ENCODE data around the gene MXD3.
"Not testable (repeated sequence)": the region's sequence is repeated elsewhere in the genome, so short reads cannot be mapped to it uniquely, and the experiment has no call there.

The MXD3 gene

DNA sequence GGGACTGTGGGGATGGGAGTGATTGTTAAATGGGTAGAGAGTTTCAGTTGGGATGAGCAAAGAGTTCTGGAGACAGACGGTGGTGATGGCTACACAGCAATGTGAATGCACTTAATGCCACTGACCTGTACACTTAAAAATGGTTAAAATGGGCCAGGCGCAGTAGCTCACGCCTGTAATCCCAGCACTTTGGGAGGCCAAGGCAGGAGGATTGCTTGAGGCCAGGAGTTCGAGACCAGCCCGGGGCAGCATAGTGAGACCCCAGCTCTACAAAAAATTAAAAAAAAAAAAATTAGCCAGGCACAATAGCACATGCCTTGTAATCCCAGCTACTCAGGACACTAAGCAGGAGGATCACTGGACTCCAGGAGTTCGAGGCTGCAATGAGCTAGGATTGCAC, 32.1 kb upstream of the MXD3 start:
- no peak for DNase-seq (ENCODE audit: low spot score)

- DNase-seq (ENCODE audit: low spot score) = not testable (repeated sequence)
Observed at GRCh38 chr5:177343000-177343399, 31.3 kb upstream of the MXD3 start.

DNA sequence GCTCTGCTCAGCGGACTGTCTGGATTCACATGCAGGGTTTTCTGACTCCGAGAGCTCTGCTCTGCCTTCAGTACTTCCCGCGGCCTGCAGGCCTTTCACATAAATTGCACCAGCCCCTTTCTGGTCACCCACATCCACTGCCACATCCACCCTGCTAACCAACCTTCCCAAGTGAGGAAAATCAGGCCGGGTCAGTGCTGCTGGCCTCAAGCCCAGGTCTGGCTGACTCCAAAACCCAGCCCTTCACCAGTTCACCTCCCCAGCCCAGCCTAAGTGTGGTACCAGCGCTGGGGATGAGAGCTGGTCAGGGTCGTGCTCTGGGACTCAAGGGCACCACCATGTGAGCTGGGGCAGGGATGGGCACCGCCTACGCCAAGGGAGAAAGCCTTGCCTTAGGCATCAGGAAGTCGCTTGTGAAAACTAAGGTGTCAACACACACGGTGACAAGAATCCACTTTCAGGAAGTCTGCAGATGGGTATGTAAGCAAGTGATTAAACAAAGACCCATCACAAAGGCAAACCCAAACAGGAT, 27.5 kb upstream of the MXD3 start:
- no peak for DNase-seq (ENCODE audit: low spot score)

- no peak for DNase-seq (ENCODE audit: low spot score)
Observed at GRCh38 chr5:177338251-177339106, 26.8 kb upstream of the MXD3 start.

- DNase-seq (ENCODE audit: low spot score) = no peak
Observed at GRCh38 chr5:177336603-177337494, 25.2 kb upstream of the MXD3 start.

DNA sequence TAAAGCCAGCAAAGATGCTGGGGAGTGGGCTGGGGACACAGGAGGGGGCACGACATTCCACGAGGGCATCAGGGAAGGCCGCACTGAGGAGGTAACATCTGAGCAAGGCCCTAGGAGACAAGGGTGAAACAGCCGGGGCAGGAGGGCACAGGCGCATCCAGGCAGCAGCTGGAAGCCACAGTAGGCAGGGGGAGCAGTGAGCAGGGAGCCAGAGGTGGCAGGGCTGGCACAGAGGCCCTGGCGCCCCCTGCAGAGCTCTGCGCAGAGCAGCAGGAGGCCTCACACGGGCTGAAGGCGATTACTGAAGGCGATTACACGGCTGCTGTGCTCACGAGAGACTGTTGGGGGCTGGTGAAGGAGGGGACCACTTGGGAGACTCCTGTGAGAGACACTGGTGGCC, 24.4 kb upstream of the MXD3 start:
- DNase-seq (ENCODE audit: low spot score) = no peak

- no peak for DNase-seq (ENCODE audit: low spot score)
Observed at GRCh38 chr5:177335701-177336065, 24.0 kb upstream of the MXD3 start.

GRCh38 chr5:177334781-177335700, 23.3 kb upstream of the MXD3 start:
- no peak for DNase-seq (ENCODE audit: low spot score)

DNA sequence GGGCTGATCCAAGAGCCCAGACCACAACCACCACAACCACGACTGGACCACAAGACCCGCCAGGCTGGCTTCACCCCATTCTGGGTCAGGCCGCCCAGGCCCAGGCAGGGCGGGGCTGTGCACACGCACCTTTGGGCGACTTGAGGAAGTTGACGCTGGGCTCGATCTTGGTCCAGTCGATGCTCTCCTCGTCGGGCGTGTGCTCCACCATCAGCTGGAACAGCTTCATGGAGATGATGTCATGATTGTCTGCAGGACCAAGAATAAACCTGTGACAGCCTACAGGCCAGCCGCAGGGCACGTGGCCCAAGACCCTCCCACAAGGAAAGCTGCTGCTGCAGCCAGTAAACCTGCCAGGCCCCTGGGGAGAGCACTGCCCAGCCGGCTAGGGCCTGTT, 22.5 kb upstream of the MXD3 start:
- DNase-seq (ENCODE audit: low spot score) = no peak

DNA sequence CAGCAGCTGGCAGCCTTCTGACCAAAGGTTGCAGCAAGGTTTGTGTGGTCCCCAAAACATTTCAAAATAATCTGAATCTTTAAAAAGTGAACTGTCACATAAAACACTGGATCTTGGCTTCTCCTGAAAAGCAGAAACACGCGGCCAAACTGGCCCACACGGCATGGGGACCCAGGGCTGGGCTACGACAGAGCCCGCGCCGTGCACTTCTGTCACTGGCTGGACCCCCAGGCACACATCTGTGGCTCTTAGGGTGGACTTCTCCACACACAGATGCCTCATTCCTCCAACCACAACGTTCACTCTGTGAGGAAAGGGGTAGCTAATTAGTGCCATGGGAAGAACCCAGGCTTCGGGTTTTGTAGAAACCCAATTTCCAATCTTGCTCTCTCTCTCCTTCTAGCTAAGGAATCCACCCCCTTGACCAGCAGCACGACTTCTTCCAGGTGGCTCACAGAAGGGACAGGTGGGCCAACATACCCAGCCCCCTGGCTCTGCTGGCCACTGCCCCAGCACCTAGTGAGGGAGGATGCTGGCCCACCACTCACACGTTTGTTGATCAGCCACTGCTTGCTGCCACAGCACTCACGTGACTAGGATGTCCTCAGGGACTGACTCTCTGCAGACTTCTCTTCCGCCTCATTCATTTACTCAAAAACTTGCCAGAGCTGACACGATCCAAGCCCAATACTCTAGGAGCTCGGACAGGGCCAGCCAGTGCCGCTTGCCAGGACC, 21.9 kb upstream of the MXD3 start:
- no peak for DNase-seq (ENCODE audit: low spot score)

- DNase-seq (ENCODE audit: low spot score) = no peak
Observed at GRCh38 chr5:177332896-177333260, 21.2 kb upstream of the MXD3 start.

GRCh38 chr5:177332031-177332895, 20.6 kb upstream of the MXD3 start:
- no peak for DNase-seq (ENCODE audit: low spot score)

DNA sequence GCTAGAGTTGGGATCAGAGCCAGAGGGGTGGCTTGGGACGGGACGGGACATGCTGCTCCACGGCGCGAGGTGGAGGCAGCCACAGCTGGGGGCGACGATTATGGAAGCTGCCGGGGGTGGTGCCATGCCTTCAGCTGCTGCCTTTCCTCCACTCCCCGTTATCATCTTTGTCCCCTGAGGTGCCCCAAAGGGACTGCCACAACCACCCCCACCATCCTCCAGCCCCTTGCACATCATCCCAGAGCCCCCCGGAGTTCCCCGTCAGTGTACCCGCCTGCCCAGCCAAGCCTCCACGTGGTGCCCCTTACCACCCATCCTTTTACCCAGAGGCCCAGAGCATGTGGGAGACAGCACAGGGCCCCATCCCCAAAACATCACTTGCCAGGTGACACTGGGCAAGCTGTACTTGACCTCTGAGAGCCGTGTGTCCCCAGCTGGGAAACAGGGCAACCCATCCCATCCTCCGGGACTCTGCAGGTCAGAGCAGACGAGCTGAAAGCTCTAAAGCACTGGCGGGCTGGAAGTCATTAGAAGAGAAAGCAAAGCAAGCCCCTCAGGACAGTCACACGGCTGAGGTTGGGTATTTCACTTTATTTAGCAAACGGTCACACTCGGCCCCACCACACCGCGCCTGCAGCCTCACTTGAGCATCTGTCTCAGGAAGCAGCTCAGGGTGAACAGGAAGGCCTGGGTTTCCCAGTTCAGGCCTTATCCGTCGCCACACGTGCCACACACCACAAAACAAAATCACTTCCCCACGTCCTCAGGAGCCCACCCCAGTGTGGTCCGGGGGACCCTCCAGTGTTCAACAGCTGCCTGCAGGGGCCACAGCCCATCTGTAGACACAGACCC, 19.5 kb upstream of the MXD3 start:
- DNase-seq (ENCODE audit: low spot score) = no peak

GRCh38 chr5:177329883-177330282, 18.2 kb upstream of the MXD3 start:
- no peak for DNase-seq (ENCODE audit: low spot score)

GRCh38 chr5:177328545-177329231, 17.0 kb upstream of the MXD3 start:
- DNase-seq (ENCODE audit: low spot score) = no peak

DNA sequence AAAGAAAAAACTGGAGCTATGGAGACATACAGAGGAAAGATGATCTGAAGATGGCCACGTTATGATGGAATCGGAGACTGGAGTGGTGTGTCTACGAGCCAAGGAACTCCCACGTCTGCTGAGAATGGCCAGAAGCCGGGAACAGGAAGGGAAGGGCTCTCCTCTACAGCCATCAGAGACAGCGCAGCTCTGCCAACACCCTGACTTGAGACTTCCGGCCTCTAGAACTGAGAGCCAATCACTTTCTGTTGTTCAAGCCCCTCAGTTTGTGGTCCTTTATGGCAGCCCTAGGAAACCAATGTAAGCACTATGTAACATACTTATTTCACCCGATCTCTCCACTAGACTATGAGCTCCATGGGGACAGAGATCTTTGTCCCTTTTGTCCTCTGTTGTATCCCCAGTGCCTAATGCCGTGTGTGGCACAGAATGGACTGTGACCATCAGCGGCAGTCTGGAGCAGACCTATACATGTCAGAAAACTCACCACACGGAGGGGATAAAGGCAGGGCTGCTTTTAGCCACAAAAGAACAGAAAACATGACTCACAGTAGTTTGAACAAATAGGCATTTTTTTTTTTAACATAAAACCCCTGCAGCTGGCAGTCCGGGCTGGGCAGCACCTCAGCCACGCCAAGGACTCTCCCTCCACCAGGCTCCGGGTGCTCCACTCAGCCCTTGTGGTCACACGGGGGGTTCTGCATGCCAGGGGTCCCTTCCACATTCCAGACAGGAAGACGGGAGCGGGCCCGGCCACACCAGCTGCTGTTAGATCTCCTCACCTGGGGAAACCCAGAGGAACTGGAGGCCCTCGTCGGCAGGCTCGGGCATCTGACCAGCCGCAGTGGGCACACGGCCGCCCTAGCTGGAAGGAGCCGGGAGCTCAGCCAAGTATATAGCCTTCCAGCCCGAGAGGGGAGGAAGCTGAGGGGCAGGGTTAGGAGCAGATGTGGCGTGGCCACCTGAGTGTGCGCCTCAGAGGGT, 16.1 kb upstream of the MXD3 start:
- no peak for DNase-seq (ENCODE audit: low spot score)

DNA sequence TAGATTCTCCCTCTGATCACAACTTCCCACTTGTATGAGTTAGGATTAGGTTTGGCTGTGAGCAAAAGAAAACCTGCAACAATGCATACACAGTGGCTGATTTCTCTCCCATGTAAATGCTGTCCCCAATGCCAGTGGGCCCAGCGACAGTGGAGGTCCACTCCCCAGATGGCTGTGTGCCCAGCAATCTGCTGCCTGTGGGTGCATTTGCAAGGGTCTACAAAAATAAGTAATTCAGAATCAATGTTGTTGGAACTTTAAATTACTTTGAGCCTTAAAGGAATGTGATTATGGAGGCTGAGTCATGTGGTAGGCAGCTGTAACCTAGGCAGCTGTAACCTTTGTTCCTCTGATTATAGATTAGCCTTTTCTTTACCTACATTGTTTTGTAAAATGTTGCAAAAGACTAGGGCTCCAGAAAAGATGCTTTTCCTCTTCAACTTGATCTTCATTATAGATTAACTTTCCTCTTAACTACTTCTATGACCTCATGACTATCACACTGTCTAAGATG, 14.2 kb upstream of the MXD3 start:
- DNase-seq (ENCODE audit: low spot score) = no peak

Data from Ammon's horn (tissue), 1 donor.